Measurements from ENCODE around the gene DDAH1.

Gene DDAH1

GRCh38 chr1:85318217-85318616 lies 146.7 kb downstream of the DDAH1 start:
- no peak for TF ChIP-seq CTCF (IDR thresholded peaks at IDR 0.05; ENCODE audit: insufficient read depth, missing control alignments)
- FAIRE-seq (no peak), DNase-seq (ENCODE audit: insufficient read length, low spot score) (no peak)

- no peak for TF ChIP-seq CTCF (IDR thresholded peaks at IDR 0.05; ENCODE audit: insufficient read depth, missing control alignments)
- no peak for FAIRE-seq
- DNase-seq (ENCODE audit: insufficient read length, low spot score), result no peak
Measured at GRCh38 chr1:85317560-85317959, 147.4 kb downstream of the DDAH1 start.

GRCh38 chr1:85316321-85316720 lies 148.6 kb downstream of the DDAH1 start:
- FAIRE-seq (no peak), DNase-seq (ENCODE audit: insufficient read length, low spot score) (no peak)
- no peak for TF ChIP-seq CTCF (IDR thresholded peaks at IDR 0.05; ENCODE audit: insufficient read depth, missing control alignments)

GRCh38 chr1:85315789-85316188 lies 149.2 kb downstream of the DDAH1 start:
- DNase-seq (ENCODE audit: insufficient read length, low spot score) (no peak), FAIRE-seq (no peak)
- TF ChIP-seq CTCF (IDR thresholded peaks at IDR 0.05; ENCODE audit: insufficient read depth, missing control alignments), result no peak

- no peak for DNase-seq (ENCODE audit: insufficient read length, low spot score)
- TF ChIP-seq CTCF (IDR thresholded peaks at IDR 0.05; ENCODE audit: insufficient read depth, missing control alignments), result no peak
- no peak for FAIRE-seq
Measured at GRCh38 chr1:85314726-85315125, 150.2 kb downstream of the DDAH1 start.

GRCh38 chr1:85313888-85314696 lies 150.9 kb downstream of the DDAH1 start:
- FAIRE-seq, result no peak
- TF ChIP-seq CTCF (IDR thresholded peaks at IDR 0.05; ENCODE audit: insufficient read depth, missing control alignments), result no peak
- no peak for DNase-seq (ENCODE audit: insufficient read length, low spot score)

- TF ChIP-seq CTCF (IDR thresholded peaks at IDR 0.05; ENCODE audit: insufficient read depth, missing control alignments), result no peak
- DNase-seq (ENCODE audit: insufficient read length, low spot score) (no peak), FAIRE-seq (no peak)
Measured at GRCh38 chr1:85311818-85312217, 153.1 kb downstream of the DDAH1 start.

All from D721Med (cell line).